Naive thymus-derived CD4-positive, alpha-beta T cell (primary cell): ENCODE results near the gene MAML2. TPM values are rescaled to one million over a fixed set of nuclear protein-coding genes. Genes with fewer than 3 reads are reported as not detected.

Source experiments
- ATAC-seq: fragments of 150-1000 bp; cut with Tn5 transposase; 2 replicates; pipeline ENCODE4 v1.10.0; 2021; ENCODE audit warnings: mild to moderate bottlenecking, moderate library complexity
- CTCF ChIA-PET: fragments of 350-600 bp; sonication (Branson Sonifier 250); formaldehyde crosslinking; loops from one replicate; lab custom pipeline; 2021; ENCODE audit warnings: antibody characterized with exemption; lab: Charles Lee
- POLR2A ChIA-PET: fragments of 350-600 bp; sonication (Branson Sonifier 250); formaldehyde crosslinking; loops from one replicate; lab custom pipeline; 2021; ENCODE audit warnings: antibody characterized with exemption, inconsistent platforms; lab: Charles Lee
- DNase-seq, 9 donors: peaks; one replicate each; pipeline versions ENCODE4 v3.0.0 to v3.0.0-alpha.2; 2020 to 2022; ENCODE audit warnings: mixed read lengths in 1 of 9
- H3K27ac ChIP-seq: one replicate; pipeline ENCODE4 v1.7.0; 2013; ENCODE audit warnings: mild to moderate bottlenecking, low read depth, low read length, moderate library complexity
- H3K27me3 ChIP-seq, 2 donors: one replicate each; pipeline ENCODE4 v1.7.0; 2013; ENCODE audit warnings: low read length in 2 of 2, mild to moderate bottlenecking in 2 of 2, moderate library complexity in 2 of 2; ENCODE audit not compliant: control insufficient read depth in 2 of 2, insufficient read depth in 2 of 2
- H3K36me3 ChIP-seq, 3 experiments: 1 replicate in 2 of 3; 2 replicates in 1 of 3; pipeline ENCODE4 v1.7.0; 2013; ENCODE audit warnings: low read length in 3 of 3, mild to moderate bottlenecking in 3 of 3, moderate library complexity in 1 of 3; ENCODE audit not compliant: insufficient read depth in 3 of 3, control insufficient read depth in 2 of 3
- H3K4me1 ChIP-seq, 2 donors: one replicate each; pipeline ENCODE4 v1.7.0; 2013; ENCODE audit warnings: low read length in 2 of 2, mild to moderate bottlenecking in 2 of 2, moderate library complexity in 1 of 2; ENCODE audit not compliant: control insufficient read depth in 2 of 2, insufficient read depth in 2 of 2
- H3K4me3 ChIP-seq: 2 replicates; pipeline ENCODE4 v1.7.0; 2013; ENCODE audit warnings: mild to moderate bottlenecking, low read length
- H3K9me3 ChIP-seq, 3 experiments: 1 replicate in 2 of 3; 2 replicates in 1 of 3; pipeline ENCODE4 v1.7.0; 2013; ENCODE audit warnings: low read length in 3 of 3; ENCODE audit not compliant: control insufficient read depth in 2 of 3
- H3K27ac Mint-ChIP-seq, 9 donors: one replicate each; pipeline ENCODE4 v1.8.0; 2020 to 2022; ENCODE audit warnings: mixed read lengths in 9 of 9, mild to moderate bottlenecking in 8 of 9, moderate library complexity in 5 of 9, inconsistent platforms in 2 of 9
- H3K27me3 Mint-ChIP-seq, 5 donors: one replicate each; pipeline ENCODE4 v1.8.0; 2021 to 2022; ENCODE audit warnings: mixed read lengths in 5 of 5, mild to moderate bottlenecking in 1 of 5
- H3K36me3 Mint-ChIP-seq, 5 donors: one replicate each; pipeline ENCODE4 v1.8.0; 2020 to 2022; ENCODE audit warnings: mixed read lengths in 5 of 5, mild to moderate bottlenecking in 3 of 5, inconsistent platforms in 1 of 5
- H3K4me1 Mint-ChIP-seq, 7 donors: one replicate each; pipeline ENCODE4 v1.8.0; 2020 to 2022; ENCODE audit warnings: mixed read lengths in 7 of 7, mild to moderate bottlenecking in 3 of 7, inconsistent platforms in 1 of 7
- H3K4me3 Mint-ChIP-seq, 10 donors: one replicate each; pipeline ENCODE4 v1.8.0; 2020 to 2022; ENCODE audit warnings: mild to moderate bottlenecking in 10 of 10, mixed read lengths in 10 of 10, moderate library complexity in 6 of 10, inconsistent platforms in 2 of 10
- H3K9me3 Mint-ChIP-seq, 11 donors: one replicate each; pipeline ENCODE4 v1.8.0; 2020 to 2022; ENCODE audit warnings: mixed read lengths in 11 of 11, mild to moderate bottlenecking in 4 of 11, inconsistent platforms in 1 of 11, moderate library complexity in 1 of 11
- intact Hi-C, 2 donors: fragments of 100-400 bp; cut with micrococcal nuclease; formaldehyde crosslinking; loops; one replicate each; pipeline ENCODE4 v1.15.1; 2023
- polyA plus RNA-seq, 2 donors: library from polyadenylated mRNA; unstranded; fragments of 300-500 nt; fragmentation: Illumina TruSeq; gene quantifications; one replicate each; pipeline ENCODE4 v1.2.3, GENCODE V29; 2021
- total RNA-seq, 6 experiments: library from RNA in 5 of 6; stranded (reverse) in 5 of 6; gene quantifications; 1 replicate in 5 of 6; 2 replicates in 1 of 6; pipeline ENCODE4 v1.2.3 and lab custom pipeline; 2021 to 2026

MAML2 gene
- total and polyA plus RNA-seq, 7 experiments from 2014 or later: 12.6 to 81.3 (median 52.5) TPM

GRCh38 chr11:96001037-96001436 is 342.0 kb downstream of the MAML2 start:
- no peak for ATAC-seq
- H3K9me3 ChIP-seq: no peaks in the 10 kb centered on the region
- Mint-ChIP-seq H3K36me3 (peaks cover 10 to 43% (median 26%) of the 10 kb centered on the region in 5 donors), H3K9me3 (peaks cover 0 to 11% (median 3%) of the 10 kb centered on the region in 11 donors), H3K4me1 (peaks cover 13 to 84% (median 51%) of the 10 kb centered on the region in 7 donors), H3K27ac (peak overlapping the region in 3 of 9 donors; percentile 1 to 73 (median 25)), H3K27me3 (no peaks in the 10 kb centered on the region), H3K4me3 (peak overlapping the region in 1 of 10 donors; percentile 45)
- ChIA-PET POLR2A (no interaction called here), CTCF (no interaction called here)
- intact Hi-C loops: no loop called here
- no peaks in the 10 kb centered on the region for H3K27me3 ChIP-seq
- H3K4me3 ChIP-seq: no peak overlapping the region
- DNase-seq: no peak
- no peaks in the 10 kb centered on the region for H3K4me1 ChIP-seq
- H3K36me3 ChIP-seq: no peaks in the 10 kb centered on the region
- H3K27ac ChIP-seq: no peak overlapping the region

DNA sequence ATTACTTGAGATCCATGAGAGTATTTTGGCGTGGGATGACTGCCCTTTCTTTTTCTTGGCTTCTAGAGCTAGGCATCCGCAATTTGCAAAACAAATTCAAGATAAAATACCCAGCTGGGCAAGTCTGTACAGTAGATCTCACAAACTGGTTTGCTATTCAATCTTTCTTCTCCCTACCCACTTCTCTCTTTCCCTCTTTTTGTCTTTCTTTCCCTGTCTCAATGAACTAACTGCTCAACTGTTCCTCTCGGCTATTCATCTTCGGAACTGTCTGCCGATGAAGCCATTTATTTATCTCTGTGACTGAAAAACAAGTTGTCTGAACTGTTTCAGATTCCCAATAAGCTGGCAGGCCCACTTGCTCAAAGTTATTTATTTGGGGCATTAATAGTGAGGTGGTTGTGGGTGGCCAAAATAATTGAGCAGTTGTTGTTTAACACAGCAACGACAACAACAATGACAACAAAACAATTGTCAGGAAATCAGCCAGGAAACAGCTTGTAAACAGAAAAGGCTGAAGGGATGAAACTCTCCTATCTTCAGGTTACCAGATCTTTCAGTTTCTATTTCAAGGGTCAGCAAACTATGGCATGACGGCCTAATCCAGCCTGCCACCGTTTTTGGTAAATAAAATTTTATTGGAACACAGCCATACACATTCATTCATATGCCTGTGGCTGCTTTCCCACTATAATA is 343.1 kb downstream of the MAML2 start:
- H3K27me3 Mint-ChIP-seq: no peaks in the 10 kb centered on the region
- peaks cover 15 to 84% (median 57%) of the 10 kb centered on the region in 7 donors for H3K4me1 Mint-ChIP-seq
- ATAC-seq (no peak), DNase-seq (no peak)
- Histone ChIP-seq H3K9me3 (no peaks in the 10 kb centered on the region), H3K27ac (no peak overlapping the region), H3K27me3 (no peaks in the 10 kb centered on the region), H3K4me3 (no peak overlapping the region), H3K36me3 (no peaks in the 10 kb centered on the region), H3K4me1 (no peaks in the 10 kb centered on the region)
- peaks cover 13 to 39% (median 21%) of the 10 kb centered on the region in 5 donors for H3K36me3 Mint-ChIP-seq
- POLR2A ChIA-PET: no interaction called here
- CTCF ChIA-PET: interaction anchor here (1.6 kb wide), 1 partner anchor 18 kb away, joined by 3 read pairs; no protein-coding TSS in a partner anchor
- H3K9me3 Mint-ChIP-seq: peaks cover 0 to 11% (median 3%) of the 10 kb centered on the region in 11 donors
- H3K4me3 Mint-ChIP-seq: no peak overlapping the region
- intact Hi-C loops: no loop called here
- H3K27ac Mint-ChIP-seq: peak overlapping the region in 4 of 9 donors; percentile 23 to 75 (median 34)

DNA sequence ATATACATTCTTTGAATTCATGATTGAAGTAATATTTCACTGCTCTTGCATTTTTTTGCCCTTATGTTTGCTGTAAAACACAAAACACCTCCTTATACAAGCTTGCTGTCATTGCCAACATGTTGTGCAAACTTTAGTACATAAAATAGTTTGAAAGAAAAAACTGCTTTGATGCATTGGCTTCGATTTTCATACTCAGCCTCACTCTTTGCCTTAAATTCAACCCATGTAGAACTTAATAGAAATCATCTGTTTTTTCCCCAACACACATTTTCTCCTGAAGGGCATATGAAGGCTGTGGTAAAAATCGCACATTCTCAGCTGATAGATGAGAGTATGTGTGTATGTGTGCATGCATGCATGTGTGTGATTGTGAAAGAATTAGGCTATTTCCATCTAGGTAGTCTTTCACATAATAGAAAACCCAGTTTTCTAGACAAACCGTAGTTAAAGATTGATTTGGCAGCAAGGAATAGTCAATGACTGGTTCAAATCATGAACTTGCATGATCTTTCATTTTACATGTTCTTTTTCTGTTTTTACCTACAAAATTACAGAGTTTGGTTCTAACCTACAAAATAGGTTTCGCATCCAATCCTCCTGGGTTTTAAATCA is 346.3 kb downstream of the MAML2 start:
- intact Hi-C loops: no loop called here
- ChIA-PET CTCF (no interaction called here), POLR2A (no interaction called here)
- Histone ChIP-seq H3K9me3 (no peaks in the 10 kb centered on the region), H3K27ac (no peak overlapping the region), H3K4me1 (no peaks in the 10 kb centered on the region), H3K27me3 (no peaks in the 10 kb centered on the region), H3K36me3 (peaks cover 0 to 8% (median 0%) of the 10 kb centered on the region in 3 experiments), H3K4me3 (no peak overlapping the region)
- peaks cover 0 to 5% (median 0%) of the 10 kb centered on the region in 11 donors for H3K9me3 Mint-ChIP-seq
- no peak overlapping the region for H3K4me3 Mint-ChIP-seq
- H3K36me3 Mint-ChIP-seq: peaks cover 3 to 37% (median 19%) of the 10 kb centered on the region in 5 donors
- no peaks in the 10 kb centered on the region for H3K27me3 Mint-ChIP-seq
- peak overlapping the region in 3 of 9 donors; percentile 28 to 51 (median 31) for H3K27ac Mint-ChIP-seq
- ATAC-seq: no peak
- no peak for DNase-seq
- H3K4me1 Mint-ChIP-seq: peaks cover 23 to 78% (median 53%) of the 10 kb centered on the region in 7 donors

DNA sequence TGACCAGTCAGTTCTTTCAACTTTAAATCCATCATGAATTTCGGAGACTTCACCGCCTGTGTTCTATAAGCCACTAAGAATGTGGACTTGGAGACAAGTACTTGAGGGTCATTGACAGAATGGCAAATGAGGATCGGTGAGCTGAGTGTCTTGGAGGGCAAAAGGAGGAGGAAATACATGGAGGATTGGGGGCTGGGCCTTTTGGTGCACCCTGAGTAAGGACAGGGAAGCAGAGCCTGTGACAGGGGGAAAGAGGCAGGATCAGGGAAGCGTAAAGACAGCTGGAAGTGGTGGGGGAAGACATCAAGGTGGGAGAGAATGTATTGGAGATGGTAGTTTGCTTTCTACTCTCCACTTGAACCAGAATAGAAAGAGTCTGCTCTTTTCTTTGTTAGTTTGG is 348.7 kb downstream of the MAML2 start:
- H3K4me3 Mint-ChIP-seq: peak overlapping the region in 1 of 10 donors; percentile 11
- H3K9me3 Mint-ChIP-seq: no peaks in the 10 kb centered on the region
- H3K27ac Mint-ChIP-seq: peak overlapping the region in 7 of 9 donors; percentile 8 to 85 (median 38)
- H3K9me3 ChIP-seq: no peaks in the 10 kb centered on the region
- ChIA-PET CTCF (no interaction called here), POLR2A (no interaction called here)
- H3K4me1 Mint-ChIP-seq: peaks cover 12 to 67% (median 36%) of the 10 kb centered on the region in 7 donors
- ATAC-seq: no peak
- peaks cover 9 to 46% (median 30%) of the 10 kb centered on the region in 5 donors for H3K36me3 Mint-ChIP-seq
- DNase-seq: no peak
- H3K4me1 ChIP-seq: no peaks in the 10 kb centered on the region
- intact Hi-C loops: no loop called here
- H3K27ac ChIP-seq: no peak overlapping the region
- H3K27me3 ChIP-seq: no peaks in the 10 kb centered on the region
- no peak overlapping the region for H3K4me3 ChIP-seq
- peaks cover 4 to 23% (median 6%) of the 10 kb centered on the region in 3 experiments for H3K36me3 ChIP-seq
- H3K27me3 Mint-ChIP-seq: no peaks in the 10 kb centered on the region

DNA sequence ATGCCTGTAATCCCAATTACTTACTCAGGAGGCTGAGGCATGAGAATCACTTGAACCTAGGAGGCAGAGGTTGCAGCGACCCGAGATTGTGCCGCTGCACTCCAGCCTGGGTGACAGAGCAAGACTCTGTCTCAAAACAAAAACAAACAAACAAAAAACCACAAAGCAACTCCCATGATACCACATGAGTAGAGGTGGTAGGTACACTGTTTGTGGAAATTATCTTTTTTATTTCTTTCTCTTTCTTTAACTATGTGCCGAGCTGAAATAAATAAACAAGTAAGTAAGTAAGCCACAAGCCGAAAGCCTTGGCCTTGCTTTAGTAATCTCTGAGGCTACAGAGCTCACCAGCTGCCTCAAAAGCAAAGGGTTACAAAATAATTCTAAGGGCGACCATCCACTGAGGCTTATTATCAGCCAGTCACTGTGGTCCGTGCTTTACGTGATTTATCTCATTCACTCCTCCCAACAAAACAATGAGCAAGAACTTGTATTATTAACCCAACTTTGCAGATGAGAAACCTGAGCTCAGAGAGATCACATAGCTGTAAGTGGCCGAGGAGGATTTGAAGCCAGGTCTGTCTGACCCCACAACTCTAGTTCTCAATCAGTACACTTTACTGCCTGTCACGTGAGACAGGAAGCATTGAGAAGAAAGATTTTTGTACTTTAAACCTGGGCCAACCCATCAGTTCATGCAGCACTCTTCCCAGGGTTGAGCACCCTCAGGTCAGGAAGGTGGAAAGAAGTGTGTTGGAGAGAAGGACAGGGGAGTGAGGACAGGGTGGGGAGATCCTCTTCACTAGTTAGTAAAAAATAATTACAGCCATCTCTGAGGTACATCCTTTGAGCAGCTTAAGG is 349.3 kb downstream of the MAML2 start:
- H3K9me3 Mint-ChIP-seq: no peaks in the 10 kb centered on the region
- ChIA-PET POLR2A (interaction anchor here (0.7 kb wide), 1 partner anchor 10 kb away, joined by 4 read pairs; no protein-coding TSS in a partner anchor), CTCF (interaction anchor here (0.5 kb wide), 1 partner anchor 67 kb away, joined by 3 read pairs; no protein-coding TSS in a partner anchor)
- H3K4me3 Mint-ChIP-seq: peak overlapping the region in 1 of 10 donors; percentile 11
- peaks cover 13 to 52% (median 35%) of the 10 kb centered on the region in 5 donors for H3K36me3 Mint-ChIP-seq
- Histone ChIP-seq H3K9me3 (no peaks in the 10 kb centered on the region), H3K36me3 (peaks cover 4 to 30% (median 6%) of the 10 kb centered on the region in 3 experiments), H3K27ac (no peak overlapping the region), H3K27me3 (no peaks in the 10 kb centered on the region), H3K4me3 (no peak overlapping the region), H3K4me1 (no peaks in the 10 kb centered on the region)
- H3K4me1 Mint-ChIP-seq: peaks cover 12 to 60% (median 34%) of the 10 kb centered on the region in 7 donors
- H3K27me3 Mint-ChIP-seq: no peaks in the 10 kb centered on the region
- no peak for ATAC-seq
- peak overlapping the region in 7 of 9 donors; percentile 22 to 85 (median 58) for H3K27ac Mint-ChIP-seq
- DNase-seq: no peak
- intact Hi-C loops: no loop called here

GRCh38 chr11:95991545-95991944 is 351.4 kb downstream of the MAML2 start:
- no peaks in the 10 kb centered on the region for H3K4me1 ChIP-seq
- CTCF ChIA-PET: interaction anchor here (0.9 kb wide), 1 partner anchor 63 kb away, joined by 4 read pairs; no protein-coding TSS in a partner anchor
- Mint-ChIP-seq H3K27ac (peak overlapping the region in 5 of 9 donors; percentile 36 to 75 (median 45)), H3K4me1 (peaks cover 7 to 51% (median 34%) of the 10 kb centered on the region in 7 donors), H3K9me3 (no peaks in the 10 kb centered on the region), H3K36me3 (peaks cover 24 to 60% (median 37%) of the 10 kb centered on the region in 5 donors), H3K27me3 (no peaks in the 10 kb centered on the region), H3K4me3 (peak overlapping the region in 1 of 10 donors; percentile 42)
- no peak for DNase-seq
- H3K27ac ChIP-seq: no peak overlapping the region
- H3K4me3 ChIP-seq: no peak overlapping the region
- H3K36me3 ChIP-seq: peaks cover 4 to 41% (median 6%) of the 10 kb centered on the region in 3 experiments
- H3K9me3 ChIP-seq: no peaks in the 10 kb centered on the region
- POLR2A ChIA-PET: interaction anchor here (0.7 kb wide), 1 partner anchor 14 kb away, joined by 3 read pairs; no protein-coding TSS in a partner anchor
- intact Hi-C loops: no loop called here
- no peak for ATAC-seq
- no peaks in the 10 kb centered on the region for H3K27me3 ChIP-seq
